GM18508 (cell line): ENCODE measurements around the gene NFIA.

Experiments
- ATAC-seq: cut with Tn5 transposase; IDR thresholded peaks from one replicate; pipeline ENCODE4 v1.9.1; 2021; ENCODE audit warnings: moderate number of reproducible peaks; ENCODE audit not compliant: insufficient read depth, unreplicated experiment

Gene NFIA

DNA sequence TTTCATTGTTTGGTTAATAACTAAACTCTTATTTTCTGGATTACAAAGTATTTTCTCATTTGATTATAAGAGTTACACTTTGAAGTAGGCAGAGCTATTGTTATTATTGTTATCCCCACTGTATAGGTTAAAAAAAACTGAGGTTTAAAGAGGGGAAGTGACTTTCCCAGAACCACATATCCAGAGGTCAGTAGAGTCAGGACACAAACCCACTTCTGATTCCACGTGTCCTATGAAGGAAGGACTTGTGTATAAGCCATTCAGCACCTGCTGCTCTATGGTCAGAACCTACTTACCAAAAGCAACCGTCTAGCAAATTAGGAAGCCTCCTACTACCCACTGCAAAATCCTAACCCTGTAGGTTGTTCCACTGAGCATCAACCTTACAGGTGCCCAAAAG is 351.3 kb downstream of the NFIA start:
- no peak for ATAC-seq

DNA sequence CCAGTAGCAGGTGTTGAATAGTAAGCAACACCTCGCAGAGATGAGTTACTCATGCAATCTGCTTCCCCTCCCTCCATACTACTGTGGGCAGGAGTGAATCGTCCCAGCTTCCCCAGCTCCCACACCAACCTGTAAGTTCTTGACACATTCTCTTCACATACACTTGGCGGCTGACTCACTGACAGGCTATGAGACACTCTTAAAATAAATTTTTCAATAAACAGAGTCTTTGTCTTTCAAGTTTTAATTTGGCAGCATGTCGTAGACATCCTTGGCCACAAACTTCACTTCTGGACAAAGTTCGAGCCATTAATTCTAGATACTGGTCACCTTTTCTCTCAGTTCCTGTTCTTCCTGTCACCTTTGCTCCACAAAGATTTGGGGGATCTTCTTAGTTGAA is 351.9 kb downstream of the NFIA start:
- no peak for ATAC-seq

DNA sequence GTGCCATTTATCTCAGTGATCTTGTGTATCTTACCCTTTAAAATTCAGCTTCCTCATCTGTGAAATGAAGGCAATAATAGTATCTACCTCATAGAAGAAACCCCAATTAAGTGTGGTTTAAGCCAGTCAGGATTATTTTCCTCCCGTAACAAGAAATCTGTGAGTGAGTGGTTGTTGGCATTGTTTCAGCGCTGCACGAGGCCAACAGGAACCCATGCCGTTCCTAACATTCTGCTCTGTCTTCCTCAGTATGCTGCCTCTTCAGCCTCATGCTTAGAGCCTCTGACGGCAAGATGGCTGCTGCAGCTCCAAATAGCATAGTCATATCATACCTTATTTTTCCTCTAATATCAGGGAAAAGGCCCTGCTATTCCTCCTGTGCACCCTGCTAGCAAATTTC is 352.9 kb downstream of the NFIA start:
- ATAC-seq: no peak

DNA sequence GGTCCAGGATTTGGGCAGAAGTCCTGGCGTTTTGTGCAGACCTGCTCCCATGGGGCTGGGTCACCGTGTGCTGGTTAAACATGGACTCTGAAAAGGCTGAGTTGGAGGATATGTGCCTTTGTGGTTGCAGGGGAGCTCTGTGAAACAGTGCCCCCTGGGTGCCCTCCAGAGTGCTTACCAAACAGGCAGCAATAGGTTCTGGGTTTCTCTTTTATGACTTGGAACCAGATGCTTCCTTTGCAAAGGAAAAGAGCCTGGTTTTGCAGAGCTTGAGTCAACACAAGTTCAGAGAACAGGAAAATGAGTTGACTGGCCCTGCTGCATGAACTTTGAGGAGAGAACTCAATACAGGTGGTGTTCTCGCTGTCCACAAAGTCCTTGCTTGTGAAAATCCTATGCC is 353.7 kb downstream of the NFIA start:
- ATAC-seq: no peak

DNA sequence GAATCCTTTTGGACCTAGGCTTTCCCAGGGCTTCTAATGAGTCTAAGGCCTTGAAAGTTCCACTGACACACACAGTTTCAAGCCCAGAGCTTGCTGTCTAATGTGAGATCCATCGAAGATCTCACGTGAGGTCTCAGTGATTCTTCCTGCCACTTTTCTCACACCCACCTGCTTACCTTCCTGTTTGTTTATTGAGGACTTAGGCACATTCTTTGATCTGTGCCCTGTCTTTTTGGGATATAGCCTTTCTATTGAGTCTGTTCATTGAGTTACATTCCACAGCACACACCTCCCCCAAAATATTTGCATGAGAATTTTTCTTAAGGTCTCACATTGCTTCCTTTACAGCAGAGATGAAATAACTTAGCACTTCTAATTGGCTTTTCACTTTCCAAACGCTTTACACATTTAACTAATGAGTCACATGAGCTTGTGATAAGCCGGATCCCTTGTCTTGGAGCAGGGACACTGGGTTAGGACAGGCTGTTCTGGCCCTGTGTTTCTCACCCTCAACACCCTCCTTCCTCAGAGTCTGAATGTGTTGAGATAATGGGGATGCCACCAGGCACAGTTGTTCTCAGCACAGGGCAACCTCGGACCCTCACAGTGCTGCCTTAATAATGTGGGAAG is 354.2 kb downstream of the NFIA start:
- no peak for ATAC-seq

DNA sequence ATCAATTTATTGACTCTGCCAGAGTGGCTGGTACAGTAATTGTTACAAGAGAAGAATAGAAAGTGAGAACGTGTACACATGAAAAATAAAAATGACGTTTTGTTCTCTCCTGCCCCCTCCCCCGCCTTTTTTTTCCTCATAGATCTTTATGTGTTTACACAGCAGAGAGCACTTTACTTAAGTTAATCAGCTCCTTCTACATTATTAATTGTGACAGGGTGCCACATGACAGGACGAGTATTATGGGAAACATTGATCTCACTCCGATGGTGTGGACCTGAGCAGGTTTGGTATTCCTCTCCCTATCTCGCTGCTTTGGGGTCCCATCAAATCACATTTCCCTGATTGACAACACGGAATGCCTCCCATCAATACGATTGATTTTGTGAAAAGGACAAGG is 356.9 kb downstream of the NFIA start:
- no peak for ATAC-seq

DNA sequence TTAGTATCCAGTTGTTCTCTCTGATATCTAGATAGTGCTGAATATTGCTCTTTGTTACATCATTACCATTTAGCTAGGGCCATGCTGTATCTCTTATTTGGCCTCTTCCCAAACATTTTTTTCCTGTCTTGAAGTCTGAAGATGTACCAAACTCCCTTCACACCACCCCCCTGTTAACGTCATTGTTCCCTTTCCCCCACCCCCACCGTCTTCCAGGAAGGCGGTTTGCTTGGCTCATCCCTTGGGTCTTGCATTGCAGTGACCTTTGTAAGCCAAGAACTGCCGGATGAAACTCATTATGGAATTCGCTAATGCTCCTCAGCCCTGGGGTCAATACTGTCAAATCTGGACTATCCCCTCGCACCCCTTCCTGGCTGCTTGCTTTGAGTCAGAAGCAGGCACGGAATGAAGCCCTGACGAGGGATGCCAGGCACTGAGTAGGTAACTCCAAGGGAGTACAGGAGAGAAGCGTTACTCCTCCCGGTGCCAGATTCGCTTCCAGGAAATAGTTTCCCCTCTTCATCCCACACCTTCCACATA is 359.4 kb downstream of the NFIA start:
- no peak for ATAC-seq

DNA sequence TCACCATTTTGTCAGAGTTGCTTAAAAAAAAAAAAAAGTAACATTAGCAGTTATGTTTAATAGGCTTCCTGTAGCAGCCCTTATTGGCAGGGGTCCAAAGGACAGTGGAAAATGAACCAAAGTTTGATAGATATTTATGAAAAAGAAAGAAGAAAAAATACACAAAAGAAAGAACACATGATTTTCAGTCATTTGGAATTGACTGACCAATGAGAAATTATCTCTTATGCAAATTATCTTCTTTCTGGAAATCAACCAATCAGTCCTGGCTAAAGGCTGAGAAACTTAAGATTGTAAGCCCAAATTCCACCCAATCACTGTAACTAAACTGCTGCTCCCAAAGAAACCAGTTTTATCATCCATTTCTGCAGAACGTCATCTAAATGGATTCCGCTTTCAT is 360.2 kb downstream of the NFIA start:
- ATAC-seq: no peak

DNA sequence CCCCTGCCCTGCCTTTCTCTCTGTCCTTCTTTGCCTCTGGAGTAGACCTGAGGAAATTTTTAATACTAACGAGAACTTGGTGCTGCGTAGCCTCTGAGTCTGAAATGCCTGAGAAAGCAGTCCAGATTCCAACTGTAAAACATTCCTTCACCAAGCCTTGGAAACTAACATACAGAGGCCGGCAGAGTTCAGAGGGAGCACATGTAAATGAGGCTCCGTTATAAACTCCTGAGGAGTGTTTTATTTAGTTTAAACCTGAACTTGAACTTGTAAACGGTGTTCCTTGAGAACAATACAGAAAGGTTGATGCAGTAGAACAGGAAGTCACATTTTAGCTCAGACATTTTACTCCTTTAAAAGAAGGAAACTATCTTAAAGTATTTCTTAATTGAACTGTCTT is 361.9 kb downstream of the NFIA start:
- no peak for ATAC-seq

DNA sequence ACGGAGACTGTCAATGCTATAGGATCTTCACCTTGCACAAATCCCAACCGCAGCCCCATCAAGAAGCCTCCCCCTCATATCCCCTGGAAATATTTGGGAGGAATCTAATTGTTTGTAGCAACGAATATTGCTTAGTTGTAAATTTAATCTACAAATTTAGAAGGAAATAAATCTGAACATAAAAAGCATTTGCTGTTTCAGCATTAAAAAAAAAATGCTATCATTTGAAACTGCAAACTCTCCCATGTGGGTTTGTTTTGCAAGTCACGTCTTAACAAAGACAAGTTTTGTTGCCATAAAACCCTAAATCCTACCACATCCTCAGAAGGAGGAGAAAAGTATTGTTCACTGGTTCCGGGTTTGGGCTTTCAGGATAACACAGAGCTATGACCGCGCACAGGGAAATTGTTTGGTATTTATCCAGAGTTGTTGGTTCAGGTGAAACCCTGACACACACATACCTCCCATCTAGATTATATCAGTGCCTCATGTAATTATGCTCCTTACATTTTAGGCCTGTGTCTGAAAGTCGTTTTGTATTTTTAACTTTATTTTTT is 363.0 kb downstream of the NFIA start:
- no peak for ATAC-seq

DNA sequence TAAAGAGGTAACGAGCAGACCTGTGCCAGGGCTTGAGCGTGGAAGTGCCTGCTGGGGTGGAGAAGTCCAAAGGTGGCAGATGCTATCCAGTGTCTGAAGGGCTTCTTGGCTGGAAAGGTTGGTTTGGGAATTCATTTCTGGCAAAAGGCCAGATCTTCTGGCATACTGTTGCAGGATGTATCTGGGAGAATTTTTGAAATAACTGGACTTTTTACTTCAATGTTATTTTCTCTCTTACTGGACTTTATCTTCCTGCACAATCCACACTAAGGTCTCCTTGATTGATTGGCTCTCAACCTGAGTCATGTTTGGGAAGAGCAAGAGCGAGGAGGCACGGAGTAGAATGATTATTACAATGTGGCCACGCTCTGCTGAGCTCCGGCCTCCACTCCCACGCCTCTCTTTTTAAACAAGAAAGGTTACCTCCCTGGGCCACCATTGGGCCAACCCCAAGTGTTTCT is 364.2 kb downstream of the NFIA start:
- ATAC-seq: no peak

DNA sequence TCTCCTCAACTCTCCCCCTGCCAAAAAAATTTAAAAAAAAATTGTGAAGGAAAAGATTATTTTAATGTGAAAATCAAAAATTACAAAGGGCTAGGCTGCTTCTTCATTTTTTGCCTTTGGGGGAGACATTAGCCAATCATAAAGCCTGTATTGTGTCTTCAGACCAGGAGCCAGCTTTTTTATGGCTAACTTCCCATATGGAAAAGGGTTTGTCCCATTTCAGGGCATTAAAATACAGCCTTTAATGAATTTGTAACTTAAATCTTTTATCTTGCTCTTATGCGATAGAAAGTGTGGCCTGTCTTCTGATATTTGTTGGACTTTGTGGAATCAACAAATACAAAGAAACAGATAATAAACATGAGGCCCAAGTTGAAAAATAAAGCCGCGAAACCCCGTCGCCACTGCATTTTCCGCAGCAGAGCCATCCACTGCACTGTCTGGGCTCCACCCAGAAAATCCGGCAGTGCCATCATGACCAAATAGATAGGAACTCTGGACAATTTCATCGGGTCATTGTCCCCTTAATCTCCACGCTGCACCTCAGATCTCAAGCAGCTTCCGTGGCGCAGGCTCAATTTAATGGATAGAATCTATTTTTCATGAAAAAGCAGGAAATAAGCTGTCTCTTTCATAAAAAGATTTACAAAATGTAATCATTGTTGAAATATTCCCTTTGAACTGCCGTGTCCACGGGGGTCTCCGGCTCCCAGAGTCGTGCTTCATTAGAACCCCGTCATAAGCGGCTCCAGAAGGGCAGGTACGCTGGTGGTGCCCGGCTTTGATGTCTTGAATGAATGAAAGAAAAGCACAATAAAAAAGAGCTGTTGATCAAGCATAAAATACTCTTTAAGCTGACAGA is 365.0 kb downstream of the NFIA start:
- no peak for ATAC-seq

DNA sequence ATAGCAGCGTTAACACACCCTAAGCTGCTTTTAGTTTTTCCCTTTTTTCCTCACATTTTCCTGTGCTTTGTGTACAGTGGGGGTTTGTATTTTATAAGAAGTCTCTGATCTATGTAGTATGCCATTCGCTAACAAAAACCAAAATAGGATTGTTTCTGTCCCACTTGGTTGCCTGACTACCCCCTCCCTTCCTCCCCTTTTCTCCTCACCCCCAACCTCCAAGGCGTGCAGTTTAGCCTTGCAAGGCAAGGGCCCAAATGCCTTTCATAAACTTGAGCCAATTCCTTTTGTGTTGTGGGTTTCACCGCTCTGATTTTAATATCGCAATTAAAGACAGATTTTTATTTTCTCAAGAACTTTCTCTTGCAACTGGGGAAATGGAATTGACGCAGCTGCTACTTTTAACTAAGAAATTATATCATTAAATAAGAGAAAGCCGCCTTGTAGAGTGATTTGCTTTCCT is 365.6 kb downstream of the NFIA start:
- ATAC-seq: no peak

DNA sequence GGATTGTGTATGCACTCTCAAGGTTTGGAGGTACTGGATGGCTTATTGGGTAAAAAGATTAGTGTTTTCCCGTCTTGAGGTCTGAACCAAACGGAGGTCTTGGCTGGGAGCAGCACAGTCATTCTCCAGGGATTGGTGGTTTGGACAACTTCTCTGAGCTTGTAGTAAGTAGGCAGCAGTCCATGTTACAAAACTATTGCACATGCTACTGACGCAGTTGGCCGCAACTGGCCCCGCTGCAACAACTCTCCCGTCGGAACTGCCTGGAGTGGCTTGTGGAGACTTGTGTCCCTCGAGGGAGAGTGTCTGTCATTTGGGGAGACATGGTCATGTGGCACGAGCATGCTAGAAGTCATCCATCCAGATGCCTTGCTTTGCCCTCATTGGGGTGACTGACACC is 366.6 kb downstream of the NFIA start:
- ATAC-seq: no peak

DNA sequence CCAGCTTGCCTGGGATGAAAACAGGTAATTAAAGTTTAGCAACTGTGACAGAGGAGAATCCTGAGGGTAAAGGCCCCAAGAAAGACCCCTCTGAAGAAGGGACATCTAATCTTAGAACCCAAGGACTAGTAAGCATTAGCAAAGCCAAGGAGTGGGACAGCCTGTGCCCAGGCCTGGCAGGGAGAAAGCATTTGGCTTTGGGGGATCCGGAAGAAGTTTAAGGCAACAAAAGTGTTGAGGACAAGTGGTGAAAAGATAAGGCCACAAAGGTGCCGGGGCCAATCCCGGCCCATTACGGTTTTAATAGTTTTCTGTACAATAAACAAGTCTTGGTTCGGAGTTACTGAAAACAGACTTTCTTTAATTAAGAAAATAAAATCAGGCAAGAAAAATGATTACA is 367.0 kb downstream of the NFIA start:
- no peak for ATAC-seq

DNA sequence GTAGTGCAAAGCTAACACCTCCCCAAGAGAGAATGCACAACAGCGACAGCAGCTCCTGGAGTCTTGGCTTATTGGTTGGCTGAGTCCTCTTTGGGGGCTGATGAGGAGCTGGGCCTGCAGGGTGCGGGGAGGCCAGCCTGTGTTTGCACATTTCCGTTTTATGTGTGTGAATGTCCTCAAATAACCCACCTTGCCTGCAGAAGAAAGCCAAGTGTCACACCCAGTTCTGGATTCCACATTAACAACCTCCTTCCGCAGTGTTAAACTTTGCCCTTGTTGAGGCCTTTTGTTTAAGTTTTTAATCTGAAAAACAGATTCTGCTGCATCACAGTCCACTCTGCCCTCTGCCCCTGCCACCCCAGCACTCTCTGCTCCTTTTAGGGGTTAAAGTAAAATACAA is 368.1 kb downstream of the NFIA start:
- ATAC-seq: no peak

DNA sequence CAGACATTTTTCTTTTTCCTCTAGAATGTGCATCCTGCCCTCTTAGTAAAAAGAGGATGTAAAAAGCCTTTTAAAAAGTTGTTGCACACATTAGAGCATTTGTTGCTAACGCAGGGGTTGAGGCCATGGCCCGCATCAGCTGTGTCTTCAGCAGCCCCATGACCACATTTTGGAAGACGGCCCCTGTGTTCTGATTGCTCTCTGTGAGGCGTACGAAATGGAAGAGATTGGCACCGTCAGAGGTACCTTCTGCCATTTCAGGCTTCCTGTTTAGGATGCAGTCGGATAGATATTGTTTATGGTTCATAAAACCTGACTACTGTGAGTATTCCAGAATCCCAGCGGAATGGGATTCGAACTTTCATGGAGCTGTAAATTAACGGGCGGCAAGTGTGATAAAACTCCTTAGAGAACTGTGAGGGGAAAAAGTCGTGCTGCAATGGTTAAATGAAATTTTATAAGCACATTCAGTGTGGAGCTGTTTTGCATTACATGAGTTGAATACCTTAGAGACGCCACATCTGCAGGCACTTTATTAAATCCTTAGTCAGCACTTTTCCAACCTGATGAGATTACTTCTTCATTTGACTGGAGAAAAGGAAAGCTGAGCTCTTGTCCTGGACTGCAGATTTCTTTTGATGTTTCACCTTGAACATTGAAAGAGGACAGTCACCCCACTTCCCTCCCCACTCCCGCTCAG is 368.7 kb downstream of the NFIA start:
- no peak for ATAC-seq

DNA sequence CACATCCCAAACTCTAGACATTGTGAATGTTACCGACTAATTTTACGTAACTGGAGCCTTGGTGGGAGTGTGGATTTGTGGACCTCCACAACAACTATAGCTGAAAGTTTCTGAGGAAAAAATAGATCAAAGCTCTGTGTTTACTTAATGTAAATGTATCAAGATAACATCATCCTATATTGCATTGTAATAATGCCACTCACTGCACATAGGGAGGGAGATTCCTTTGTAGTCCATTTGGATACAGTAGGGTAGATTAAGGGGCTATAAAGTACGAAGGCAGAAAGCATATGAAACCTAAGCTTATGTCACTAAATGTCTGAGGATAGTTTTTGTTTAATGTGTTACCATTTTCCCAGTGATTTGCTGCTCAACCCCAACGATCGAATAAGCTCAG is 369.2 kb downstream of the NFIA start:
- no peak for ATAC-seq

DNA sequence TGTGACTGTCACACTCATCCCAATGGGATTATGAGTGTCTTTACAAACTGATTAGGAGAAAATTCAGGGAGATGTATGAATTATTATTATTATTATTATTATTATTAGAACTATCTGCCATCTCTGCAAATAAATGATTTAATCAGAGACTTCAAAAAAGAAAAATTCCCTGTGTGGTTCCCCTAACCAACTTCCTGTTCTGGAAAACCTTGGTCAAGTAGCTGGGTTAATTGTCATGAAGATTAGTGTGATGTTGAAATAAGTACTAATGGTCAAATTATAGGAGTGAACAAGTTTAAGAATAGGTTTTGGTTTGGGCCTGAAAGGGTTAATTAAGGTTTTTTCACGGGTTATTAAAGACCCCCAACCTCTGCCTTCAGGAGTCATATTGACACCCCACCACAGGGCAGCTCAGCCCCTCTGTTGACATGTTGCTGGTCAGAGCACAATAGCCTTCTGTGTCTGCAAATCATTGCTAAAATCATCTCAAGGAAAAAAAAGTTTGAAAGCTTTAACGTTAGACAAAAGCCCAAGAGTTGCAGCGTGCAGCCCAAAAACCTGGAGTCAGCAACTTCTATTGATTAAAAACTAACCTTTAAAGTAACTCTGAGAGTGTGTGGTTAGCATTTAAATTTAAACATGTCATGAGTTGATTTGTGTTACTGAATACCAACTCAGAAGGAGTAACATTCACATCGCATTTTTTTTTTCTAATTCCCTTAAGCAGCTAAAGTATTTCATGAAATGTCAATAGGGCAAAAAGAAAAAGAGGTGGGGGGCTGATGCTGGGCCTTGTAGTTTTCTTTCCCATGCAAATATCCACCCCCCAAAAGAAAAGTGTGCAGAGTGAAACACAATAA is 370.0 kb downstream of the NFIA start:
- no peak for ATAC-seq
